HepG2 (cell line): Measurements from ENCODE around the gene TMEM86B. TPM values are rescaled to one million over a fixed set of nuclear protein-coding genes. Genes with fewer than 3 reads are reported as not detected.

Source experiments
- ADNP ChIP-seq: sonication (generic); formaldehyde crosslinking; IDR thresholded peaks from 2 replicates; pipeline ENCODE4 v1.4.0; 2020; ENCODE audit warnings: missing genetic modification reagents
- ATF3 ChIP-seq: sonication (generic); formaldehyde crosslinking; IDR thresholded peaks from 2 replicates; pipeline ENCODE4 v1.4.0; 2020; ENCODE audit warnings: missing genetic modification reagents
- CEBPZ ChIP-seq: IDR thresholded peaks from 2 replicates; pipeline ENCODE4 v1.6.1; 2012; ENCODE audit warnings: low read length, improper control_type of control experiment
- CSRNP1 ChIP-seq: sonication (generic); formaldehyde crosslinking; IDR thresholded peaks from 2 replicates; pipeline ENCODE4 v1.8.1; 2023; ENCODE audit warnings: mild to moderate bottlenecking, missing genetic modification reagents
- ELF3 ChIP-seq: IDR thresholded peaks from 2 replicates; pipeline ENCODE4 v1.6.1; 2016; ENCODE audit warnings: missing genetic modification reagents, missing compliant biosample characterization
- ETV5 ChIP-seq: IDR thresholded peaks from 2 replicates; pipeline ENCODE4 v1.6.1; 2018; ENCODE audit warnings: missing biosample characterization, missing genetic modification reagents, inconsistent platforms, borderline replicate concordance
- HNF4G ChIP-seq, 2 experiments: sonication (generic) in 1 of 2; formaldehyde crosslinking in 1 of 2; IDR thresholded peaks; 2 replicates each; pipeline versions ENCODE4 v1.4.0 to v1.6.1; 2011 to 2020; ENCODE audit warnings: borderline replicate concordance in 2 of 2, low read depth in 2 of 2, mild to moderate bottlenecking in 2 of 2, low read length in 1 of 2, missing genetic modification reagents in 1 of 2, moderate library complexity in 1 of 2
- HOXD1 ChIP-seq: sonication (generic); formaldehyde crosslinking; IDR thresholded peaks from 2 replicates; pipeline ENCODE4 v1.5.0; 2020; ENCODE audit warnings: missing genetic modification reagents
- LBX2 ChIP-seq: sonication (generic); formaldehyde crosslinking; IDR thresholded peaks from 2 replicates; pipeline ENCODE4 v1.5.0; 2020; ENCODE audit warnings: missing genetic modification reagents, mild to moderate bottlenecking, borderline replicate concordance
- MEIS2 ChIP-seq: sonication (generic); formaldehyde crosslinking; IDR thresholded peaks from 2 replicates; pipeline ENCODE4 v1.9.0; 2021; ENCODE audit warnings: mild to moderate bottlenecking, missing genetic modification reagents
- MTF1 ChIP-seq: sonication (generic); formaldehyde crosslinking; IDR thresholded peaks from 2 replicates; pipeline ENCODE4 v1.5.0; 2020; ENCODE audit warnings: missing genetic modification reagents
- REST ChIP-seq, 2 experiments: IDR thresholded peaks; 2 replicates each; pipeline ENCODE4 v1.6.1; 2011 to 2012; ENCODE audit warnings: low read length in 2 of 2, borderline replicate concordance in 1 of 2, low read depth in 1 of 2, mild to moderate bottlenecking in 1 of 2, moderate library complexity in 1 of 2
- SMAD1 ChIP-seq: sonication (generic); formaldehyde crosslinking; IDR thresholded peaks from 2 replicates; pipeline ENCODE4 v1.4.0; 2020; ENCODE audit warnings: missing genetic modification reagents, low read depth, mild to moderate bottlenecking, borderline replicate concordance
- ZNF17 ChIP-seq: sonication (generic); formaldehyde crosslinking; IDR thresholded peaks from 2 replicates; pipeline ENCODE4 v1.5.0; 2020; ENCODE audit warnings: mild to moderate bottlenecking, missing genetic modification reagents
- ZNF317 ChIP-seq: sonication (generic); formaldehyde crosslinking; IDR thresholded peaks from 2 replicates; pipeline ENCODE4 v1.5.0; 2020; ENCODE audit warnings: mild to moderate bottlenecking, missing genetic modification reagents
- ZNF329 ChIP-seq: sonication (generic); formaldehyde crosslinking; IDR thresholded peaks from 2 replicates; pipeline ENCODE4 v1.9.0; 2021; ENCODE audit warnings: low read depth, mild to moderate bottlenecking, missing genetic modification reagents
- ZNF33B ChIP-seq: sonication (generic); formaldehyde crosslinking; IDR thresholded peaks from 2 replicates; pipeline ENCODE4 v1.5.1; 2020; ENCODE audit warnings: mild to moderate bottlenecking, missing genetic modification reagents
- ZNF556 ChIP-seq: sonication (generic); formaldehyde crosslinking; IDR thresholded peaks from 2 replicates; pipeline ENCODE4 v1.4.0; 2020; ENCODE audit warnings: mild to moderate bottlenecking, missing genetic modification reagents, borderline replicate concordance
- ZZZ3 ChIP-seq: sonication (generic); formaldehyde crosslinking; IDR thresholded peaks from 2 replicates; pipeline ENCODE4 v1.4.0; 2020; ENCODE audit warnings: missing genetic modification reagents, mild to moderate bottlenecking, borderline replicate concordance
- polyA plus RNA-seq, 8 experiments: library from polyadenylated mRNA; depleted of rRNA in 3 of 8; stranded (reverse) in 7 of 8; unstranded in 1 of 8; fragments of >200 nt; fragmentation: Illumina TruSeq in 4 of 8; extraction: Trizol in 4 of 8; gene quantifications; 2 replicates each; pipeline versions ENCODE4 v1.2.1 to v1.2.3, GENCODE V29; 2011 to 2016; ENCODE audit warnings: low read depth in 4 of 8, missing spikeins in 1 of 8, mixed read lengths in 1 of 8; ENCODE audit not compliant: insufficient read depth in 1 of 8
- total RNA-seq, 5 experiments: library from RNA; depleted of rRNA; stranded (reverse); fragments of >200 nt; fragmentation: Illumina TruSeq; extraction: Trizol; gene quantifications; 2 replicates each; pipeline ENCODE4 v1.2.3, GENCODE V29; 2016; ENCODE audit warnings: low read depth in 1 of 5

The TMEM86B gene
- total and polyA plus RNA-seq, 2 of the 13 experiments (the other 11 are each of a cell fraction or from before 2014, with no cell fraction given) = 7.7 to 9.6 TPM

GRCh38 chr19:55258828-55259539 lies 30.4 kb upstream of the TMEM86B start, which contains the start of gene PPP6R1 (continued):
- TF ChIP-seq LBX2 (CRISPR knock-in tag) (no peak; the same call in 1 of the 2 replicates), ZNF17 (CRISPR knock-in tag) (no peak), ETV5 (CRISPR knock-in tag) (peak; percentile 92), HNF4G (IDR thresholded peaks at IDR 0.05; ENCODE audit: borderline replicate concordance, low read depth, low read length) (peak; percentile 53; the same call in 1 of the 2 replicates), HNF4G (CRISPR knock-in tag; IDR thresholded peaks at IDR 0.05; ENCODE audit: borderline replicate concordance, low read depth) (no peak; the same call in 1 of the 2 replicates), ZNF329 (CRISPR knock-in tag) (no peak), CSRNP1 (peak; percentile 60), ZNF33B (CRISPR knock-in tag) (peak; percentile 59; the same call in 1 of the 2 replicates), ADNP (no peak), ATF3 (CRISPR knock-in tag) (no peak), MEIS2 (CRISPR knock-in tag) (peak; percentile 96), ZNF317 (CRISPR knock-in tag) (0 out of 2 replicates have a peak, but pooled peaks have one; percentile 21), MTF1 (CRISPR knock-in tag) (no peak), ZNF556 (CRISPR knock-in tag) (peak; percentile 89; the same call in 1 of the 2 replicates), HOXD1 (CRISPR knock-in tag) (peak; percentile 84), CEBPZ (no peak), REST (IDR thresholded peaks at IDR 0.05; ENCODE audit: borderline replicate concordance in 1 of 2, low read depth in 1 of 2, low read length in 2 of 2) (peak in 1 of 2 experiments; percentile 68; a peak in 1 of 4 replicates), ELF3 (CRISPR knock-in tag) (peak; percentile 79), ZZZ3 (0 out of 2 replicates have a peak, but pooled peaks have one; percentile 19), SMAD1 (CRISPR knock-in tag) (no peak)
